HG03521 (cell line): Measurements from ENCODE around the gene HLA-F.

Experiments
- ATAC-seq: cut with Tn5 transposase; IDR thresholded peaks from one replicate; pipeline ENCODE4 v1.9.1; 2021; ENCODE audit warnings: mild to moderate bottlenecking, moderate library complexity; ENCODE audit not compliant: unreplicated experiment

Gene HLA-F

GRCh38 chr6:29742127-29742526, 18.9 kb downstream of the HLA-F start:
- no peak for ATAC-seq

GRCh38 chr6:29743025-29743424, 19.8 kb downstream of the HLA-F start:
- ATAC-seq, result no peak

GRCh38 chr6:29743568-29743967, 20.3 kb downstream of the HLA-F start:
- ATAC-seq, result no peak

- no peak for ATAC-seq
Observed at GRCh38 chr6:29744131-29744530, 20.9 kb downstream of the HLA-F start.

- ATAC-seq, result no peak
Observed at GRCh38 chr6:29744621-29745020, 21.4 kb downstream of the HLA-F start.

- ATAC-seq, result no peak
Observed at GRCh38 chr6:29745386-29745785, 22.2 kb downstream of the HLA-F start.

GRCh38 chr6:29745855-29746449, 22.7 kb downstream of the HLA-F start:
- no peak for ATAC-seq

- ATAC-seq, result no peak
Observed at GRCh38 chr6:29746846-29747687, 23.8 kb downstream of the HLA-F start.

- no peak for ATAC-seq
Observed at GRCh38 chr6:29747688-29748250, 24.5 kb downstream of the HLA-F start.

- peak; percentile 71 for ATAC-seq
Observed at GRCh38 chr6:29748391-29749307, 25.4 kb downstream of the HLA-F start.

- no peak for ATAC-seq
Observed at GRCh38 chr6:29749308-29749662, 26.1 kb downstream of the HLA-F start.

GRCh38 chr6:29749668-29750067, 26.4 kb downstream of the HLA-F start:
- ATAC-seq, result no peak

- no peak for ATAC-seq
Observed at GRCh38 chr6:29750709-29751108, 27.5 kb downstream of the HLA-F start.

- ATAC-seq, result no peak
Observed at GRCh38 chr6:29751480-29751879, 28.2 kb downstream of the HLA-F start.

GRCh38 chr6:29752451-29753308, 29.4 kb downstream of the HLA-F start:
- ATAC-seq, result peak; percentile 66

GRCh38 chr6:29753309-29753644, 30.0 kb downstream of the HLA-F start:
- no peak for ATAC-seq

- no peak for ATAC-seq
Observed at GRCh38 chr6:29755295-29755871, 32.1 kb downstream of the HLA-F start.

GRCh38 chr6:29757282-29757681, 34.0 kb downstream of the HLA-F start:
- no peak for ATAC-seq

GRCh38 chr6:29757701-29758293, 34.6 kb downstream of the HLA-F start:
- no peak for ATAC-seq

GRCh38 chr6:29758761-29759160, 35.5 kb downstream of the HLA-F start:
- ATAC-seq, result no peak
